Colonic mucosa (tissue), 4 donors: ENCODE measurements around the gene BCAM. TPM values are rescaled to one million over a fixed set of nuclear protein-coding genes. Genes with fewer than 3 reads are reported as not detected.
"Not testable (repeated sequence)": the region's sequence is repeated elsewhere in the genome, so short reads cannot be mapped to it uniquely, and the experiment has no call there.

Source experiments
- DNase-seq: peaks from one replicate; pipeline ENCODE4 v3.0.0-alpha.2; 2020
- H3K27ac ChIP-seq: fragments of 200-600 bp; one replicate; pipeline ENCODE4 v1.8.0; 2021
- H3K27me3 ChIP-seq: fragments of 200-600 bp; one replicate; pipeline ENCODE4 v1.8.0; 2021
- H3K36me3 ChIP-seq: fragments of 200-600 bp; one replicate; pipeline ENCODE4 v1.8.0; 2021
- H3K4me1 ChIP-seq: fragments of 200-600 bp; one replicate; pipeline ENCODE4 v1.8.0; 2021; ENCODE audit warnings: mild to moderate bottlenecking
- H3K4me3 ChIP-seq: fragments of 200-600 bp; one replicate; pipeline ENCODE4 v1.8.0; 2021
- H3K9ac ChIP-seq, 2 donors: one replicate each; pipeline ENCODE4 v1.7.0; 2013; ENCODE audit warnings: control low read depth in 2 of 2, low read depth in 2 of 2, low read length in 2 of 2
- H3K9me3 ChIP-seq: fragments of 200-600 bp; one replicate; pipeline ENCODE4 v1.8.0; 2021
- CTCF ChIP-seq: fragments of 200-600 bp; IDR thresholded peaks from one replicate; pipeline ENCODE4 v1.8.0; 2022; ENCODE audit warnings: antibody characterized with exemption, mild to moderate bottlenecking
- intact Hi-C: fragments of 100-400 bp; cut with DNase I; formaldehyde crosslinking; loops from one replicate; pipeline ENCODE4 v1.14.1; 2022
- total RNA-seq, 2 donors: library from RNA; stranded (reverse); fragmentation: NEBNext Ultra II Directional in 1 of 2; extraction: Animal tissue kit (Norgen Biotek cat#: 25700) in 1 of 2; gene quantifications; one replicate each; pipeline ENCODE4 v1.2.1, GENCODE V29; 2021
- donor health status: healthy.
- donor health status: DM: no; HTN: no; CAD: no.
- donor health status: DM: no; HTN: no; CAD: no.

Gene BCAM
- total RNA-seq, 2 donors from 2014 or later, result 15.1 to 20.7 TPM

- H3K27ac ChIP-seq, result no peak overlapping the region
- no peaks in the 10 kb centered on the region for H3K36me3 ChIP-seq
- TF ChIP-seq CTCF, result no peak
- no peak overlapping the region for H3K4me3 ChIP-seq
- H3K27me3 ChIP-seq, result no peaks in the 10 kb centered on the region
- DNase-seq, result no peak
- H3K9me3 ChIP-seq, result no peaks in the 10 kb centered on the region
- H3K4me1 ChIP-seq, result peaks cover 10% of the 10 kb centered on the region
- H3K9ac ChIP-seq, result no peak overlapping the region
- intact Hi-C loops, result no loop called here
These were observed 41.4 kb upstream of the BCAM start for GRCh38 chr19:44767295-44768180.

GRCh38 chr19:44770550-44771257 is 38.2 kb upstream of the BCAM start:
- no peaks in the 10 kb centered on the region for H3K27me3 ChIP-seq
- TF ChIP-seq CTCF, result peak; percentile 83
- DNase-seq, result peak; percentile 99
- H3K9me3 ChIP-seq, result no peaks in the 10 kb centered on the region
- H3K27ac ChIP-seq, result peak overlapping the region; percentile 20
- peak overlapping the region in 1 of 2 donors; percentile 34 for H3K9ac ChIP-seq
- intact Hi-C loops, result loop anchor here (1.0 to 10.0 kb wide), 3 partner anchors 48 to 196 kb away; no protein-coding TSS in a partner anchor
- no peaks in the 10 kb centered on the region for H3K36me3 ChIP-seq
- H3K4me1 ChIP-seq, result peaks cover 5% of the 10 kb centered on the region
- no peak overlapping the region for H3K4me3 ChIP-seq

- H3K36me3 ChIP-seq, DNase-seq, H3K4me3 ChIP-seq, H3K9ac ChIP-seq, H3K9me3 ChIP-seq, H3K4me1 ChIP-seq, H3K27ac ChIP-seq, H3K27me3 ChIP-seq: not testable (repeated sequence)
- intact Hi-C loops, result loop anchor here (5.0 to 10.0 kb wide), 2 partner anchors 85 to 197 kb away; no protein-coding TSS in a partner anchor
These were observed 36.8 kb upstream of the BCAM start for GRCh38 chr19:44772144-44772543.

- intact Hi-C loops, result loop anchor here (5.0 to 10.0 kb wide), 2 partner anchors 86 to 198 kb away; no protein-coding TSS in a partner anchor
These were observed 35.9 kb upstream of the BCAM start for GRCh38 chr19:44772959-44773358.

GRCh38 chr19:44775676-44776240 is 33.1 kb upstream of the BCAM start:
- Histone ChIP-seq H3K27me3 (no peaks in the 10 kb centered on the region), H3K27ac (peak overlapping the region; percentile 80), H3K36me3 (no peaks in the 10 kb centered on the region), H3K4me3 (no peak overlapping the region), H3K9me3 (no peaks in the 10 kb centered on the region), H3K4me1 (peaks cover 5% of the 10 kb centered on the region), H3K9ac (peak overlapping the region in 1 of 2 donors; percentile 81)
- no peak for DNase-seq
- no peak for TF ChIP-seq CTCF
- intact Hi-C loops, result loop anchor here (10.0 kb wide), 1 partner anchor 201 kb away; no protein-coding TSS in a partner anchor

More at GRCh38 chr19:44772959-44773358, 35.9 kb upstream of the BCAM start:
- no peak for TF ChIP-seq CTCF
- Histone ChIP-seq H3K27me3 (no peaks in the 10 kb centered on the region), H3K9ac (no peak overlapping the region), H3K9me3 (no peaks in the 10 kb centered on the region), H3K4me1 (peaks cover 8% of the 10 kb centered on the region), H3K36me3 (no peaks in the 10 kb centered on the region), H3K4me3 (no peak overlapping the region), H3K27ac (no peak overlapping the region)
- no peak for DNase-seq
